GM19035 (cell line): Measurements from ENCODE around the gene MMS19.

Source experiments
- ATAC-seq: cut with Tn5 transposase; IDR thresholded peaks from one replicate; pipeline ENCODE4 v1.9.1; 2021; ENCODE audit not compliant: unreplicated experiment

The MMS19 gene

DNA sequence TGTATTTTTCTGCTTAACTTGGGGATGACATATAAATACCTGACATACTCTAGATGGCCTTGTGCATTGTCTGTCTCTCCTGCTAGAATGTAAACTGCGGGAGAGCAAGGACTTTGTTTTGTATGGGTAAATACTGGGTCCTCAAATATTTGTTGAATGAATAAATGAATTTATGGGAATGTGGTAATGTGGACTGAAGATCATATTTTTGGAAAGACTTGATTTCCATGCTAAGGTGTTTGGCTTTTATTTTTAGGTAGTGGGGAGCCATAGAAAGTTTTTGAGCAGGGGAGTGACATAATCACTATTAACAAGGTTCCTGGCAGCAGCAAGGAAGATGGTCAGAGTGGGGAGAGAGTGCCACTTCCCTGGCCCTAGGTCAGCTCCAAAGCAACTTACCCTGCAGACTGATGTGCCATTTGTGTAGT lies 27.5 kb upstream of the MMS19 start:
- ATAC-seq = no peak

DNA sequence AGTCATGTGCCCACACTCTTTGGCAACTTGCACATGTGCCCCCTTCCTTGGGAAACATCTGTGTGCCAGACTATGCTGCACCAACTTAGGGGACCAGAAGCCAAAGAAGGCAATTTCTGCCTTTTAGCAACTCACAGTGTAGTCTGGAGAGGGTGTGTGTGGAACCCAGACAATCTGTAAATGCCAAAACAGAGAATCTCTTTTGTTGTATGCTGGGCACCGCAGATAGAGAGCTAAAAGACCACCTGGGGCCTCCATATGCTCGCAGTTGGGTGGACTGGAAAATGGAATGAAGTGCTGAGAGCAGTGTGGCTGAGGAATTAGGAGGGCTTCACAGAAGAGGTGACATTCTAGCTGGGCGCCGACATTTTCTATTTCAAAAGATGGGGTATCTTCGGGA lies 26.9 kb upstream of the MMS19 start:
- ATAC-seq = no peak

DNA sequence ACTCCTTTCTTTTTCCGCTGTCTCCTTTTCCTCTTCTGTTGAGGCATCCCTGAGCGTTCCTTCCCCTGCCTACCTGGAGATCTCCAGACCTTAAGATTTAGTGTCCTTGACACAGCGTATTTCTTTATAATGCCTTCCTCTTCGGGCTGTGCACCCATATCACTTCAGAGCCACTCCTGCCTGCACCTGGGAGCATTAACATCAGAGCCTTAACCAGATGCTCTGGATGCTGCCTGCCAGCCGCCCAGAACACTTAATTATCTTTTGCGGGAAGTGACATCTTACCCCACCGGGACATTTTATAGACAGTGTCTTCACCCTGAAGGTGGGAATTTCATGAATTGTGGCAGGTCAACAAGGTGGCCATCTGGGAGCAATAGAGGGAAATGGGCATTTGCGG lies 24.7 kb upstream of the MMS19 start:
- ATAC-seq = no peak

DNA sequence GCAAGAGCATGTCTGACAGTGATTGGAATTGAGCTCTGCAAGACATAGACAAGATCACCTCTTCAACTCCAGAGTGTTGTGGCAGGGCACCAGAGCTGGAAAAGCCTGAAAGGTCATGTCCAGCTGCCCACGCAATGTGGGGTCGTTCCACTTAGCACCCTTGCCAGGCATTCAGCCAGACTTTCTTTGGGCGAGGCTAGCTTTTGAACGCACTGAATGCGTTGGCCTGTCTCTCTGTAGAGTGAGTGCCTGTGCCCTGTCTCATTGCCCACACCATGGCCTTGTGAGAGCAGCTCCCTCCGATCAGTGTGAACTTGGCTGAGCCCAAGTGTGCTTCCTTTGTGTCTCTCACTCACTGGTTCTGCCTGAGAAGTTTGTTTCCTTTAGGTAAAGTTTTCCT lies 23.8 kb upstream of the MMS19 start:
- ATAC-seq = no peak

DNA sequence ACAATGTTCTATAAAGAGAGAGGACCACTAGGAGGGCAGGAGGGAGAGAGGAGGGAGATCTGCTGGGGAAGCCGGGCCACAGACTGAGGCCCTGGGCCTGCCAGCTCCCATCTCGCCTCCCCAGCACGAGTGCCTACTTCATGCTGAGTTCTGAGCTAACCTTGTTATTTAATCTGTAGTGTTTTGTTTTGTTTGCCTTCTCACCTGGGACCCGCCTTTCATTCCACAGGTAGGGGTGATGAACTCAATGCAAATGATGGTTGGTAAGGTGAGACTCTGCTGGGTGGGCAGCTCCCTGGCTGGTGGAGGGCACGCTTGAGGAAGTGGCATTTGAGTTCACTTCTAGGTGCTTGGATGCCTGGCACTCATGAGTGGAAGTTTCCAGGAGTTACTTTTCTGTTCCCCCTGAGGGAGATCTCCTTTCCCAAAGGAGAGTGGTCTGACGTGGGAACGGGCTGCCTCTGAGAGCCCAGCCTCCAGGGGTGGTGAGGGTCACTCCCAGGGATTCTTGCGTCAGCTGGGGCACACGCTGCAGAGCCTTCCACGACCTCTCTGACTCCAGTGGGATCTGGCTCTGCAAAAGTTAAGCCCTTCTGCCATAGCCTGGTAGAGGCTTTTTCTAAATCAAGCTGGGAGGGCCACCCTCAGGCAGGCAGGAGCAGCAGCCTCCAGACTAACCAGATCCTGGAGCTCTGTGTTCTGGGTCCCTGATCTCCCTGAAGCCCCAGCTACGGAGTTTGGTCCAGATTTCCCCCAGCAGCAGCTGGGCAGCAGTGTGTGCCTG lies 22.9 kb upstream of the MMS19 start:
- ATAC-seq = no peak

DNA sequence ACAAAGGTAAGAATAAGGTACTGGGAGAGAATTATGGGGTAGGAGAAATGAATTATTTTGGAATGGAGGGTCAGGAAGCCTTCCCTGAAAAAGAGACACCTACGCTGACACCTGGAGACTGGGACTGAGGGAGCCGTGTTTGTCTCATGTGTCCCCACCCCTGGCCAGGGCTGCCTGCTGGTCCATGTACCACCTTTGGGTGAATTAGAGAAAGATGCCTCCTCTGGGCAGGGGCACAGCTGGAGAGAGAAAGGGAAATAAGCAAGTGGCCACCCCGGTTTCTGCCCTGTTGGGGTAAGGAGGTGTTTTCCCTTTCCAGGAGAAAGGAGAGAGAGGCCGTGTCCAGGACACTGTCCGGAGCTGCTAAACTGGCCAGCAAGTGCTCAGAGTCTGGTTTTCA lies 22.3 kb upstream of the MMS19 start:
- no peak for ATAC-seq

DNA sequence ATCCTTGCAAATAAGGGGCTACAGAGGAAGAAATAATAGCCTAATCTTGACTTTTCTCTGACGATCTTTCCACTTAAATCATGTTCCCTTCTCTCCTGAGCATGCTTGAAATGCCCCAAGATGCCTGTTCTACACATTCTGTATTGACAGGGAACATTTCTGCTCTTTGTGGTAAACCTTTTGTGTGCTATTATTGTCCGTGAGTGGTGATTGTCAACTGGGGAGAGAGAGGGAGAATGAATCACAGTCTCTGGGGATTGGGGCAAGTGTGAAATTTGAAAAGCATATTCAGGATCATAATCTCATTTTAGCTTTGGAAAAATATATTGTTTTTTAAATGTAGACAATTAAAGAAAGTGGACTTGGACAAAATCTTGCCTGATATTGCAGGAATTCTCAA lies 21.1 kb upstream of the MMS19 start:
- ATAC-seq = no peak

DNA sequence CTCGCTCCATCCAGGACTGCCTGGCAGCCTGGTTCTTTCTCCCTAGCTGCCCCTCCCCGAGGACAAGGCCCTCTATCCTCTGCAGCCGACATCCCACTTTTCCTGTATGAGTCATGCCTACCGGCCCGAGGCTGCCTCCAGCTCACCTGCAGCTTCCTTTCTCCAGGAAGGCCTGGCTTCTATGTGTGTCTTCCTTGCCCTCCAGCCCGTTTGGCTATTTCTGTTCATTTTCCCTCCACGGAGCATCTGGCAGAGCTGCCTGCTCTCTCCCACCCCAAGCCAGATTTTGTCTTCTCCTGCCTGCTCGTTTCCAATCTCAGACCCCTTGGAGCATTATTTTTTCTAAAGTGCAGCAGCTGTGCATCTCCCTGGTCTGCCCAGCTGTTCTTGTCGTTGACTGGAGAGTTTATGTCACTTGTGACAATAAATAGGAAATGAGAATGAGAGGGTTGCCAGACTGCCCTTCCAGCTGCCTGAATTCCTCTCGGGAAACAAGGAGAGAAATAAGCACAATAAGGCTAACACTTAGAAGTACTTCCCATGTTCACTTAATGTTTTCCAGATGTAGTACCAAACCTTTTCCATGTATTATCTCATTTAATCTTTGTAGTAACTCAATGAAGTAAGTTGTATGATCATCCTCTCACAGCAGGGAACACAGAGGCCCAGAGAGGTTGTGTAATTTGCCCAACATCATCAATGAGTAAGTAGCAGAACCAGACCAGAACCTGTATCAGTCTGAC lies 20.2 kb upstream of the MMS19 start:
- no peak for ATAC-seq

DNA sequence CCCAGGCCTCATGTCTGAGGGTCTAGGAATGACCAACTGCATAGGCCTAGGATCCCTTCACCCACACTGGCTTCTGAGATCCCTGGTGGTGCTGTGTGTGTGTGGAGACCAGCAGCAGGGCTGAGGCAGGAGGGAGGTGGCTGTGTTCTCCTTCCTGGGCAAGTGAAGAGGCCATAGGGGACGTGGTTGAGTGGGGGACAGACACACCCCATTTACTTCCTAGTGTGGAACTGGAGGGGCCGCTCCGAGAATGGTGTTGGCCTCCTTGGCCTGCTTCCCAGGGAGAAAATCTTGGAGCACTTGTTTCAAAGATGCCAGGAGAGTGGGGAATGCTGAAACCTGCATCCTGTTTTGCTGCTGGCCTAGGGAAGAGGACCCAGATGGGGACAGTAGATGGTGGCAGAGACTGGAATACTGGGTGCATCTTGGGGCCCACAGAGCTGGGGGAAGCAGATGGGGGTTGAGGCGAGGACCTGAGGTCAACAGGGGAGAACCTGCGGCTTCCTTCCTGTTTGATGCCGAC lies 19.6 kb upstream of the MMS19 start:
- ATAC-seq = no peak

DNA sequence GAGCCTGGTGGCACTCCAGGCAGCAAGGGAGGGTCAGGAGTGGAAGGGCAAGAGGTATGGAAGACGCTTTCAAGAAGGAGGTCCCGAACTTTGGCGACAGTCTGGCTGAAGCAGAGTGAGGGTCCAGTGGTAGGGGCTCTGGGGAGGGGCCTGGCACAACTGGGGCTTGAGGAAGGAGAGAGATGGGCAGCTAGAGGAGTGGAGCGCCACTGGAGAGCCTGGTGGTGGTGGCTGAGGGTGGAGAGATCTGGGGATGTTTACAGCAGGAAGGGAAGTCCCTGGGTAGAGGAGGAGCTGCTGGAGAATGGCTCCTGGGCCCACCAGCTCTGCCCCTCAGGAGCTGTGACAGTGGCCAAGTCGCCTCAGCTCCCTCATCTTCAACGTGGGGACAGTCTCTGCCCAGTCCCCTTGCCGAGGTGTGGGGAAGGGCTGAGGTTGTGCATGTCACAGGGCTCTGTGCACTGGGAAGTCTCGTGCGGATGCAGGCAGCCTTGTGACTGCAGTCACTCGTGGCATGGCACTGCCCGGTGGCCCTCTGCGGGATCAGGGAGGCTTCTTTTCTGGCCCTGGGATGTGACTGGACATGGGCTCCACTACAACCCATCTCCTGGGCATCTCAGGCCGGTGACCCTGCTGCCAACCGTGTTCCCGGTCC lies 19.0 kb upstream of the MMS19 start:
- ATAC-seq = no peak

DNA sequence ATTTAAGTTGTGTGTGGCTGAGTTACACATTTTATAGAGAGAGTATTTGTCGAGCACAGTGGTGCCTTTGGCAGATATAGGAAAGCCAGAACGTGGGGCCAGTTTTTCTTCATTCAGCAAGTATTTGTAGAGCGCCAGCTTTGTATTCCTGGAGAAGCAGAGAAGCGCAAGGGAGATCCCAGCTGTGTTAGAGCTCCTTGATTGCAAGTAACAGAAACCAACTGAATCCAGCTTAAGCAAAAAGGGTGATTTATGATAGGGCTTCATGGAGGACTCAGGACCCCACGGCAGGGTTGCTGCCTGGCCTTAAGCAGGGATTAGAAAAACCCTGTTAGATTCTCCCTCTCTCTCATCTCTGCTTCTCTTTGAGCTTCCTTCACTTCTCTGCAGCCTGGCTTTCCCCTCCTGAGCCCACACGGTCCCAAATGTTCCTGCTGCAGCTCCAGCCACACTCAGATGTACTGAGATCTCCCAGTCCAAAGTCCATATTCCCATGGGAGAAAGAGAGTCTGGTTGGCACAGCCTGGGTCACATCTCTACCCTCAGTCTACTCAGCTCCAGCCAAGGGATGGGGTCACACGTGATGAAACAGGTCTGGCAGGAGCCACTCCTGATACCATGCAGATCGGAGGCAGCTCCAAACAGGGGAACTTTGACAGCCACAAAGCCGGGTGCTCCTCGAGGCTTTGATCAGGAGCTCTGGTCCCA lies 17.2 kb upstream of the MMS19 start:
- ATAC-seq = no peak

DNA sequence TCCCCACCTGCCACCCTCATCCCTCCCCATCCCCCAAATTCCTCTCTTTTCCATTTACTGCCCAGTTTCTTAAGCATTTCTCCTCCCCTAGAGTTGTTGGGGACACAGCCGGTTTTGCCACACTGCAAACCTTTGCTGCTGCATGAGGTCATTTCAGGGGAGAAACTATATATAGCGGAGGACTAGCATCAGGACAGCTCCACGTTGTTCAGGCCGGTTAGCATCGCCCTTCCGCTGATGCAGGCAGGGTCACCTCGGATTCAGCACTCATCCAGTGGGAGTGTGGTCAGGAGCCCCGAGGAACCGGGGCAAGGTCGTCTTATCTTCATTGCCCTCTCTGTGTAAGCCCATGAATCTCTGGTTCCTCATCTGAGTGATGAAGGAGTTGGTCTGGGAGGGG lies 16.1 kb upstream of the MMS19 start:
- ATAC-seq = no peak

DNA sequence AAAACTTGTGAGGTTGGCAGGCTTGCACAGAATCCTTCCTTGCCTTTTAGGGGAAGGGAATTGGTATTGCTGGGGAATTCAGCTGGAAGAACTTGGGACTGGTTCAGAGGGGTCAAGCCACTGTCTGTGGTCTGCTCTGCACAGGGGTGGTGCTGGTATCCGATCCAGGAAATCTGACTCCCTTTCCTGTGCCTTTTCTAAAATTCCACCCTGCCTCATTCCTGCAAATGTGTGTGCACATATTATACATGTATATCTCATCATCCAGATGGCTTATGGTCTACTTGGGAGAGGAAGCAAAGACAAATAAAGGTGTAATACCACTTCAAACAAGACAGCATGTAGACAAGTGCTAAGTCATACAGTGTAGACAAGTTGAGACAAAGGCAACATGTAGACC lies 14.8 kb upstream of the MMS19 start:
- ATAC-seq = no peak

DNA sequence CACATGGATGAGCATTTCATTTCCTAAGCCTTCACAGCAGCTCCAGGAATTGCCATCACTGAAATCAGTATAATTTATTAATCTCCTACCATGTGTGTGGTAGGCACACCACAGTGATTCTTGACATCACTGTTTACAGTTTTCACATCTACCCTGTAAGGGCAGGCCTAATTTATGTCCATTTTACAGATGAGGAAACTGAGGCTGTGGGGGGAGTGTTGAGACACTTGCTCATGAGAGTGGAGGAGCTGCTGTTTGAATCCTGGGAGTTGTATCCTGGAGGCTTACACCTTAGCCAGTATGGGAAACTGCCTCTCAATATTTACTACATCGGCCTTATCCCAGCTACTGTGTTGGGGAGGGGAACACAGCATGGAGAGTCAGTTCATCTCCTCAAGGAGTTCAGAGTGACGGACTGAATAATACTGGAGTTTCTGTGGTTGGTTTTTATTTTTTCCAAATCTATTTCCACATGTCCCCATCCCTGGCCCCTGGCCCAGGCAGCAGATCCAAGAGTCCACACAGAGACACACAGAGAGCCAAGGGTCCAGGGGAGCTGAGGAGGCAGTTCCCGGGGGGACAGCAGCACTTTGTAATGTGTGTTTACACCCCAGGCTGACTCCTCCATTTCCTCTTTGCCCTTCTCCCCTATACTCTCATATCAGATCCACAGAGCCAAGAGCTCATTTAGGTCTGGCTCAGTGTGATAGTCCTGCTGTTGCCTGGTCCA lies 13.7 kb upstream of the MMS19 start:
- no peak for ATAC-seq

DNA sequence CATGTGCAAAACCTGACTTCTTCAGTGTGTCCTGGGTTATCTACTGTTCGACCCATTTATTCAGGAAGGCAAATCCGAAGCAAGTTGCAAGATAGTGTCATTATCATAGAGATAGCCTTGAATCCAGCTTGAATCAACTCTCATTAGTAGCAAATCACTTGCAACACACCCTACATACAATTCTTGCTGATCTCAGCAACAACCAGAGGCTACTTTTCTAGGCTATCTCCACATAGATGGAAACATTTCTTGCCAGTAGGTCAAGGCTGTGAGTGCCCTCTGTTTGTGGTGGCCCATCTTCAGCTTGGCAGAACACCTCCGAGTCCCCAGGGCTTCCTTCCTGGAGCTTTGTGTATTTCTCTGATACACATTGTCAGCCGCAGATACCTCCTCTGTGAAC lies 12.5 kb upstream of the MMS19 start:
- ATAC-seq = no peak

DNA sequence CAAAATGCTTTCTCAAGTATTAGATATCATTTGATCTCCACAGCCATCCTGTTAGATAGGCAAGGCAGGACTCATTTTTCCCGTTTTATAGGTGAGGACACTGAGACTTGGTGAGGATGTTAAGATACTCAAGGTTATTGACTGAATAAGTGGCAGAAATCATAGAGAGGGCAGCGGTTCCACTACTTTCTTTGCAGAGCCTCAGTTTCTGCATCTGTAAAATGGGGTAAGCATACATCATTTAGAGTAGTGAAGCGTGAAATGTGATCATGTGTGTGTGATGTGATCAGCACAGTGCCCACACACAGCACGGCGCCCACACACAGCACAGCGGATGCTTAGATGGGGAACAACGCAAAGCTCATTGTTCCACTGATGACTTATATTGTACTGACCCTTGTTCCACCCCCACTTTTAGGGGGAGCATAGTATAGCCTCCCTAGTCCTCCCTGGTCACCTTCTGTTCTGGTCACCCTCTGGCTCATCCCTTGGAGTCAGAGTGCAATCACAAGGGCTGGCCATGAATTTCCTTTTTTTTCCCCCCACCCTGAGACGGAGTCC lies 11.0 kb upstream of the MMS19 start:
- no peak for ATAC-seq

DNA sequence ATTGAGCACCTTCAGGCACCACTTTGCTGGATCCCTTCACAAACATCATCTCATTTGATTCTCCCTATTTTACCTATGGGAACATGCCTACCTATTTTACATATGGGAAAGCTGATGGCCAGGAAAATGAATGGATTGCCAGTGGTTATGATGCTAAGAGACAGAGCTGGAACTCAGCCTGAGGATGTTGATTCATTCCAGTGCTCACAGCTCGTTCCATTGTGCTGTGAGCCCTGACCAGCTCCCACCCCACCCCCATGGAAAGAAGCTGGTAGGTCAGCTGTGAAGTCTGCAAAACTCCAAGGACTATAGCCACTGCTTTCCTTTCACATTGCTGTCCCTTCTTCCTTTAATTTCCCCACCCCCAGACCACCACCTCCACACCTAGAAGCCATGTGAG lies 10.1 kb upstream of the MMS19 start:
- ATAC-seq = no peak

DNA sequence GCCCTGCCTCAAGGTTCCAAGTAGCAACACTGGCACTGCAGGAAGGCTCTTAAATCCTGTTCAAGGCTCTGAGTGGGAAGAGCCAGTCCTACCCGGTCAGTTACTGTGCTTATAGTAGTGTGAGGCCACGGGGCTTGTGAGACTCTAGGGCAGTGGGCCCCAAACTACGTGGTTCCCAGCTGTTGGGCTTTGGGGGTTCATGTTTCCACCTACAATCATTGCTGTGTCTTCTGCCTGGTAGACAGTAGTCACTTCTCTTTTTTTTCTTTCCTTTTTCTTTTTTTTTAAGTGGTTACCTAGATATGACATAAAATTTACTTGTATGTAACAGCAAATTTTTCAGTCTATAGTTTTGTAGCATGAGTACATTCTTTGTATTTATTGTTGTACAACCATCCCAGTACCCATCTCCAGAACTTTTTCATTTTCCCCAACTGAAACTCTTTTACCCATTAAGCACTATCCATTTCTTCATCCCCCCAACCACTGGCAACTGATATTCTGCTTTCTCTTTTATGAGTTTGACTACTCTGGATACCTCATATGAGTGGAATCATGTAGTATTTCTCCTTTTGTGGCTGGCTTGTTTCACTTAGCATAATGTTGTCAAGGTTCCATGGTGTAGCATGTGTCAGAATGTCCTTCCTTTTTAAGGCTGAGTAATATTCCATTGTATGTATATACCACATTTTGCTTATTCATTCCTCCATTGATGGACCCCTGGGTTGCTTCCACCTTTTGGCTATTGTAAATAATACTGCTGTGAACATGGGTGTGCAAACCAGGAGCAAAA lies 8.2 kb upstream of the MMS19 start:
- no peak for ATAC-seq

DNA sequence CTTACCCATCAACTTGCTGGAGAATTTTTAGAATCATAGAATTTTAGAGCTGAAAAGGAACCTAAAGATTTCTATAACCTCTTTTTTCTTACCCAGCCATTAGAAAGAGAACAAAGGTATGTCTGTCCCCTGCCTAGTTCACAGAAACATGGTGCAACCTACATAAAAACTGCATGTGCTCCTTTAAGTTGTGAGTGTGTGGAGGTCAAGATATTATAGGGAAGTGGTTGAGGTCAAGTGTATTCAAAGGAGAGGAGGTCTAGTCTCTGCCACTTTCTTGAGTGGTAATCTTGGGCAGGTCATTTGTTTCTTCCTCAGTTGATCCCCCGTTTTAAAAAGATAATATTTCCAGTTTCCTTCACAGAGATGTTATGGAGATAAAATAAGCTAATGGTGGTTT lies 6.9 kb upstream of the MMS19 start:
- ATAC-seq = no peak

DNA sequence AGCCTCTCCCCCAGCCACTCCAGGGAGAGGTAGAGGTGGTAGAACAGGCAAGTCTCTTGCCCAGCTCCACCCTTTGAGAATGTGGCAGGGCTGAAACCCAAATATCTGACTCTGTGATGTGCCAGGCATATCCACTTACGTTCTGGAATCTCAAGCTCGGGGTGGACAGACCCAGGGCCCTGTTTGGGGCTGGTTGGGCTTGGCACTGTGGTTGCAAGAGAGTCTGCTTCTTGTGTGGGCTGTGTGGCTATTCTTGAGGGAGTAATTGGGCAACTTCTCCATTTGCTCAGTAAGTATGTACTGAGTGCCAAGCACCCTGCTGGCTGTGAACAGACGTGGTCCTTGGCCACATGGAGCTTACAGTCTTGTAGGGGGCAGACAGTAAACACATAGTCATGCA lies 5.2 kb upstream of the MMS19 start:
- ATAC-seq = no peak
